ENCODE results near the gene HMCN1. TPM values are rescaled to one million over a fixed set of nuclear protein-coding genes. Genes with fewer than 3 reads are reported as not detected.

Gene HMCN1
- total RNA-seq, 4 donors from 2014 or later: 1.0 to 8.1 (median 2.5) TPM

GRCh38 chr1:185695299-185695698, 38.9 kb upstream of the HMCN1 start:
- TF ChIP-seq POLR2A (IDR thresholded peaks at IDR 0.05) (no peak), CTCF (IDR thresholded peaks at IDR 0.05) (no peak)
- intact Hi-C loops (cut with DNase I; ENCODE audit: low total_unique reads): no loop called here
- no peak overlapping the region for H3K4me3 ChIP-seq (ENCODE audit: low read depth, poor library complexity, severe bottlenecking)
- DNase-seq (ENCODE audit: low spot score in 2 of 2): no peak

- DNase-seq (ENCODE audit: low spot score in 2 of 2): no peak
These were observed 37.6 kb upstream of the HMCN1 start for GRCh38 chr1:185696422-185697150.

GRCh38 chr1:185699874-185700273, 34.3 kb upstream of the HMCN1 start:
- no peak overlapping the region for H3K4me3 ChIP-seq (ENCODE audit: low read depth, poor library complexity, severe bottlenecking)
- DNase-seq (ENCODE audit: low spot score in 2 of 2): no peak
- TF ChIP-seq CTCF (IDR thresholded peaks at IDR 0.05) (no peak), POLR2A (IDR thresholded peaks at IDR 0.05) (no peak)
- intact Hi-C loops (cut with DNase I; ENCODE audit: low total_unique reads): no loop called here
- WGBS, 2 donors: 81 to 85% methylated on average over 4 of the region's 4 CpGs

More at GRCh38 chr1:185696422-185697150, 37.6 kb upstream of the HMCN1 start:
- intact Hi-C loops (cut with DNase I; ENCODE audit: low total_unique reads): no loop called here
- 88% methylated on average over 4 of the region's 4 CpGs for WGBS, 2 donors
- H3K4me3 ChIP-seq (ENCODE audit: low read depth, poor library complexity, severe bottlenecking): no peak overlapping the region
- TF ChIP-seq CTCF (IDR thresholded peaks at IDR 0.05): no peak
- TF ChIP-seq POLR2A (IDR thresholded peaks at IDR 0.05): no peak

GRCh38 chr1:185701650-185702049, 32.5 kb upstream of the HMCN1 start:
- 59 to 75% methylated on average over 2 of the region's 2 CpGs for WGBS, 2 donors
- intact Hi-C loops (cut with DNase I; ENCODE audit: low total_unique reads): no loop called here
- no peak overlapping the region for H3K4me3 ChIP-seq (ENCODE audit: low read depth, poor library complexity, severe bottlenecking)
- TF ChIP-seq POLR2A (IDR thresholded peaks at IDR 0.05) (no peak), CTCF (IDR thresholded peaks at IDR 0.05) (no peak)
- no peak for DNase-seq (ENCODE audit: low spot score in 2 of 2)

- H3K4me3 ChIP-seq (ENCODE audit: low read depth, poor library complexity, severe bottlenecking): no peak overlapping the region
- TF ChIP-seq CTCF (IDR thresholded peaks at IDR 0.05): no peak
- no peak for TF ChIP-seq POLR2A (IDR thresholded peaks at IDR 0.05)
- intact Hi-C loops (cut with DNase I; ENCODE audit: low total_unique reads): no loop called here
- DNase-seq (ENCODE audit: low spot score in 2 of 2): no peak
- WGBS, 2 donors: 67 to 80% methylated on average over 3 of the region's 3 CpGs
These were observed 30.0 kb upstream of the HMCN1 start for GRCh38 chr1:185704181-185704580.

GRCh38 chr1:185716095-185716494, 18.1 kb upstream of the HMCN1 start:
- intact Hi-C loops (cut with DNase I; ENCODE audit: low total_unique reads): no loop called here
- WGBS, 2 donors: 70 to 76% methylated on average over 3 of the region's 3 CpGs

More at GRCh38 chr1:185716095-185716494, 18.1 kb upstream of the HMCN1 start:
- H3K4me3 ChIP-seq (ENCODE audit: low read depth, poor library complexity, severe bottlenecking): no peak overlapping the region
- no peak for DNase-seq (ENCODE audit: low spot score in 2 of 2)
- TF ChIP-seq POLR2A (IDR thresholded peaks at IDR 0.05) (no peak), CTCF (IDR thresholded peaks at IDR 0.05) (no peak)

Measured in lower leg skin (tissue), 4 donors.